Breast epithelium (tissue), 3 donors: ENCODE data around the gene ARHGAP26.
"Not testable (repeated sequence)": the region's sequence is repeated elsewhere in the genome, so short reads cannot be mapped to it uniquely, and the experiment has no call there.

Experiments used
- POLR2A ChIP-seq: fragments of 450-650 bp; IDR thresholded peaks from one replicate; pipeline ENCODE4 v1.6.1; 2016; ENCODE audit warnings: antibody characterized with exemption, mild to moderate bottlenecking, moderate library complexity
- POLR2AphosphoS5 ChIP-seq, 3 donors: sonication (generic); formaldehyde crosslinking; IDR thresholded peaks; one replicate each; pipeline ENCODE4 v1.6.1; 2017; ENCODE audit warnings: antibody characterized with exemption in 3 of 3
- TF ChIP-seq, protein P1 (sequence below), 3 donors: fragments of 450-650 bp; IDR thresholded peaks; one replicate each; pipeline ENCODE4 v1.5.1; 2016 to 2017; ENCODE audit warnings: antibody characterized with exemption in 3 of 3, mild to moderate bottlenecking in 3 of 3, moderate library complexity in 3 of 3

DNA sequence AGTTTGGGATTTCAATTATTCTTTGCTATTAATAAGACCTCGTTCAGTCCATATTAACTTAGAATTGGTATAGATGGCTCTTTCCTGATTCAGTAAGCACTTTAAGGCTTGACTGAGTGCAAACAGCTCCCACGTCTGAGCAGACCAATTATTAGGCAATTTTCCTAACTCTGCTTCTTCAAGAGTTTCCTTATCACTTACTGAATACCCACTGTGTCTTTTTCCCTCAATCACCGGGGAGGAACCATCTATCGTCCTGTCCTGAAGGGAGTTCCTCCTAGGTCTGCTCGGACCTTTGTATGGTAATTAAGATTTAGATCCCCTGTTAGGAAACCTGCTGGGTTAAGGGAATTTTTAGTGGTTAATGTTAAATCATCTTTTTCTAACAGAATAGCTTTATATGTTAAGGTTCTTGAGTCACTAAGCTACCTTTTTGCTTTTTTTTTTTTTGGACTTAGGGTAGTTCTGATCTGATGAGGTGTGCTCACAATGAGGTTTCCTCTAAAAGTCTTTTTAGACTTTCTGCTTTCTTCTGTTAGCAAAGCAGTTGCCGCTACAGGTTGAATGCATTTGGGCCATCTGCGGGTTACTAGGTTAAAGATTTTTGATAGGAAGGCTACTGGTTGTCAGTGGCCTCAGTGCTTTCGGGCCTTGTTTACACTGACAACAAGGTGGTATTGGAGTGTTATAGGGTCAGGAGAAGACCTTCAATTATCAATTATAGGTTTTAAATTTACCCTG, 322.7 kb downstream of the ARHGAP26 start:
- TF ChIP-seq, protein P1, sequence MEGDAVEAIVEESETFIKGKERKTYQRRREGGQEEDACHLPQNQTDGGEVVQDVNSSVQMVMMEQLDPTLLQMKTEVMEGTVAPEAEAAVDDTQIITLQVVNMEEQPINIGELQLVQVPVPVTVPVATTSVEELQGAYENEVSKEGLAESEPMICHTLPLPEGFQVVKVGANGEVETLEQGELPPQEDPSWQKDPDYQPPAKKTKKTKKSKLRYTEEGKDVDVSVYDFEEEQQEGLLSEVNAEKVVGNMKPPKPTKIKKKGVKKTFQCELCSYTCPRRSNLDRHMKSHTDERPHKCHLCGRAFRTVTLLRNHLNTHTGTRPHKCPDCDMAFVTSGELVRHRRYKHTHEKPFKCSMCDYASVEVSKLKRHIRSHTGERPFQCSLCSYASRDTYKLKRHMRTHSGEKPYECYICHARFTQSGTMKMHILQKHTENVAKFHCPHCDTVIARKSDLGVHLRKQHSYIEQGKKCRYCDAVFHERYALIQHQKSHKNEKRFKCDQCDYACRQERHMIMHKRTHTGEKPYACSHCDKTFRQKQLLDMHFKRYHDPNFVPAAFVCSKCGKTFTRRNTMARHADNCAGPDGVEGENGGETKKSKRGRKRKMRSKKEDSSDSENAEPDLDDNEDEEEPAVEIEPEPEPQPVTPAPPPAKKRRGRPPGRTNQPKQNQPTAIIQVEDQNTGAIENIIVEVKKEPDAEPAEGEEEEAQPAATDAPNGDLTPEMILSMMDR (IDR thresholded peaks at IDR 0.05): not testable (repeated sequence)
- not testable (repeated sequence) for TF ChIP-seq POLR2A; POLR2AphosphoS5 (IDR thresholded peaks at IDR 0.05)
